ENCODE results near the gene CUEDC1. TPM values are rescaled to one million over a fixed set of nuclear protein-coding genes. Genes with fewer than 3 reads are reported as not detected.
"Not testable (repeated sequence)": the region's sequence is repeated elsewhere in the genome, so short reads cannot be mapped to it uniquely, and the experiment has no call there.

CUEDC1 gene
- total RNA-seq, 1 experiment from 2014 or later, result 12.2 TPM

DNA sequence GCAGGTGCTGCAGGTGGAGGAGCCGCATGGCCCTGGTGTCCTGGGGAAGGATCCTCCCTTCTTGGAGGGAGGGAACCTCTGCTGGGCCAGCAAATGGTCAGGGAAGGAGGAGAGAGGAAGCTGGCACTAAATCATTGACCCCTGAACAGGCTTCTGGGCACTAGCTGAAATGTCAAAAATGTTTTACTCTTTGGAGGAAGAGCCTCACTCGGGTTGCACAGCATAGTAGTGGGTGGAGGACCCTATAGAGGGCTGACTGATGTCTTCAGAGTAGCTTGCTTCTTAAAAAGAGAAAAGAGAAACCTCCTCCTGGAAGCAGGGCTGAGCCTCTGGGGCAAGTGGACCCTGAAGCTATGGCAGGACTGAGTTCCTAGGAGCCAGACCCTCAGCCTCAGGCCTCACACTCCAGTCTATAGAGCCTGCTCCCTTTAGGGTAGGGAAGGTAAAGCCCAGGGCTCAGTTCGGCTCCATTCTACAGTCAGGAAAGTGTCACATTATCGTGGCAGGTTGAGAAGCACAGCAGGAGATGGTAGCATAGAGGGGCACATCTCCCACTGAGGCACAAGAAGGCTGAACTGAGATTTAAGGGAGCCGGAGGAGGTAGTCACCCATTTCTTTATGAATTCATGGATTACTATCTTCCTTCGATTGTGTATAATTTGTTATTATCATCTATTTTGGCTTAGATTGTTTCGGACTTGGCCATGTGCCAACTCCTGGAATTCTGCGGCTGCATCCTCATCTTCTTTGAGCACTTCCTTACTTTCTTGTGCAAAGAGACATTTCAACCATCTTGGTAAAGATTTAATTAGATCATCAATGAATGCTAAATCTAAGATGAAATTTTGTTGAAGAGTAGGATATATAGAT is 7.3 kb upstream of the CUEDC1 start:
- DNase-seq (ENCODE audit: extremely low read depth, low read depth), result no peak

GRCh38 chr17:57959929-57960328 is 4.7 kb upstream of the CUEDC1 start:
- no peak for DNase-seq (ENCODE audit: extremely low read depth, low read depth)

GRCh38 chr17:57958391-57958790 is 3.2 kb upstream of the CUEDC1 start:
- not testable (repeated sequence) for DNase-seq (ENCODE audit: extremely low read depth, low read depth)

GRCh38 chr17:57957886-57958285 is 2.7 kb upstream of the CUEDC1 start:
- no peak for DNase-seq (ENCODE audit: extremely low read depth, low read depth)

DNA sequence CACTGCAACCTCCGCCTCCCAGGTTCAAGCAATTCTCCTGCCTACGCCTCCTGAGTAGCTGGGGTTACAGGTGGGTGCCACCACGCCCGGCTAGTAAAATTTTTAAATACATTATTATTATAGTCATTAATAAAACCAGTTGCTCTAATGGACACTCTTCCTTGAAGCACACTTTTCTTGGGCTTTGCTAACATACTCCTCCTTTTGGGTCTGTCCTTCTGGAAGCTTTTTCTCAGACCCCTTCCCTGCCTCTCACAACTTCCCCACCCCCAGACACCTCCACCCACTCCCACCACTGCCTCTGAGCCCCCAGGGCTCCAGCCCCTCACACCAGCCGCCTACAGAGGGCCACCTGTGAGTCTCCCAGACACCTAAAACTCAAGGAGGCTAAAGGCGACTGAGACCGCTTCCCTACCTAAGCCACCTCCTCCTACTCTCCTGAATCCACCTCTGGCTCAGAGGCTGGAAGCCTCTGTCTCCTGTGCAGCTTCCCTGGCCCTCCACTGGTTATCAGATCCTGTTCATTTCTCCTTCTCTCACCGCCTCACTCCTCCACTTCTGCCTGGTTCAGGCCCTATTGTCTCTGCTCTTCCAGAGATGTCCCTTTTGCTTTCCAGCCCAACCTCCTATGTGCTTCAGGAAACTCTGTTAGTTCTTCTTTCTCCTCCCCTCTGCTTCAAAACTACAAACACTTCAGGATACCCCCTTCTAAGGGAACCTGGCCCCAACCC is 2.1 kb upstream of the CUEDC1 start:
- DNase-seq (ENCODE audit: extremely low read depth, low read depth), result no peak

GRCh38 chr17:57956291-57957119 is 1.3 kb upstream of the CUEDC1 start:
- no peak for DNase-seq (ENCODE audit: extremely low read depth, low read depth)

DNA sequence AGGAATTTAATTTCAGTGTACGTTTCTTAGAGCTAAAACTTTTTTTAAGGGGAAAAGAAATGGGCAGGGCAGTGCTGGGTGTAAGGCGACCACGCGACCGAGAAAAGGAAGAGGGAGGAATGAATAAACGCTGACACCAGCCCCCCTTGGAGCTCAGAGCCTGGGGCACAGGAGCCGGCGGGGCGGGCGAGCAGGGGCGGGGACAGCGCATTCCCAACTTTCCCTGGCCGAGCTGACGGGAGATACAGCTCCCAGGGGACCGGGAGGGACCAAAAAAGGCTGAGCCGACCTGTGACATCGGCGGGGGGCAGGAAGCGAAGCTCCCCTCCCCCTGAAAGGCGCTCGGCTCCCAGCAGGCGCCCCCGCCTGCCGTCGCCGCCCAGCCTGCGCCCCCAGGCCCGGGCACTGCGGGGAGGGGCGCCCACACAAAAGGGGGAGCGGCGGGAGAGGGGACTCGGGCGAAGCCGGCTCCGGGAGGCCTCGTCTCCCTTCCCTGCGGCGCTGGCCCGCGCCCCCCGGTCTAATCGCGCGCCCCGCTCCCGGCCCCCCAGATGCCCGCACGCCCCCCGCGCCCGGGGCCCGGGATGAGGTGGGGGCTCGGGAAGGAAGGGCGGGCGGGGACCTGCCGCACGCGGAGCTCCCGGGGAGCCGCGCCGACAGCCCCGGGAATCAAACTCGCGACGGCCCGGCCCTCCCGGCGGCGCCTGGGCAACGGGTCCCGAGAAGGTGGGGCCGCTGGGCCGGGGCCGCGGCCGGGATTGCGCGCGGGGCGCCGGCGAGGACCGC is 622 bp downstream of the CUEDC1 start:
- peak; percentile 74 for DNase-seq (ENCODE audit: extremely low read depth, low read depth)

DNA sequence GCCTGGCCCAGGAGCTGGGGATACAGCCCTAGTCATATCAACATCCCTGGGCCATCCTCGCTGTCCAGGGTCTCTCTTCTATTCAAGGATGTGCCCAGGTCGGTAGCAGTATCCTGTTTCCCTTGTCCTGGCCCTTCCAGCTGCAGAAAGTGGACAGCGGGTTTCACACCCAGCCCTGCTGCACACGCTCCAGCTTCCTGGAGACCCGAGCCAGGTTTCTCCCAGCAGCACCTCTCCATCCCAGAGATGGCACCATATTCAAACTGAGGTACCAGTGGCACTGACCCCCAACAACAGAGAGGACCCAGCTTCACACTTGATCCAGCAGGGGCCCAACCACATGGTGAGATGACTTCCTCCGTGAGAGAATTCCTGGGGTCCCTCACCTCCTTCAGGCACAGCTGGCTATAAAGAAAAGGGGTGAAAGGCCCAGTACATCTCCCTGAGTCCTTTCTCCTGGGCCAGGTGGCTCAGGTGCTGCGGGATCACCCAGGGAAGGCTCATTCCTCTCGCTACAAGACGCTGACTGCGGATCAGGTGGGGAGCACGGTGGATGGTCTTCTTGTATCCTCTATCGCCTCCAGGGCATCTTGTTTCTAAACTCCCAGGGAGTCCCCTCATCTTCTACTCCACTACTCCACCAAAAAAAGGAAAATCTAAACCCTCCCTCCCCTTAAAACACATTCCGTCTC is 1.4 kb downstream of the CUEDC1 start:
- no peak for DNase-seq (ENCODE audit: extremely low read depth, low read depth)

GRCh38 chr17:57953219-57953618 is 2.0 kb downstream of the CUEDC1 start:
- DNase-seq (ENCODE audit: extremely low read depth, low read depth), result no peak

DNA sequence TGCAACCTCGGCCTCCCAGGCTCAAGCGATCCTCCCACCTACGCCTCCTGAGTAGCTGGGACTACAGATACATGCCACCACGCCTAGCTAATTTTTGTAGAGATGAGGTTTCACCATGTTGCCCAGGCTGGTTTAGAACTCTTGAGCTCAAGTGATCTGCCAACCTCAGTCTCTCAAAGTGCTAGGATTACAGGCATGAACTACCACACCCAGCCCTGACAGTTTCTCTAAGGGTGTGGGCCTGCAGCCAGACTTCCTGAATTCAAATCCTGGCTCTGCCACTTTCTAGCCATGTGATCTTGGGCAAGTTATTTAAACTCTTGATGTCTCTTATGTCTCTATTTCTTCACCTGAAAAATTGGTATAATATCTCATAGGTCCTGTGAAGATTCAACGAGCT is 5.6 kb downstream of the CUEDC1 start:
- no peak for DNase-seq (ENCODE audit: extremely low read depth, low read depth)

DNA sequence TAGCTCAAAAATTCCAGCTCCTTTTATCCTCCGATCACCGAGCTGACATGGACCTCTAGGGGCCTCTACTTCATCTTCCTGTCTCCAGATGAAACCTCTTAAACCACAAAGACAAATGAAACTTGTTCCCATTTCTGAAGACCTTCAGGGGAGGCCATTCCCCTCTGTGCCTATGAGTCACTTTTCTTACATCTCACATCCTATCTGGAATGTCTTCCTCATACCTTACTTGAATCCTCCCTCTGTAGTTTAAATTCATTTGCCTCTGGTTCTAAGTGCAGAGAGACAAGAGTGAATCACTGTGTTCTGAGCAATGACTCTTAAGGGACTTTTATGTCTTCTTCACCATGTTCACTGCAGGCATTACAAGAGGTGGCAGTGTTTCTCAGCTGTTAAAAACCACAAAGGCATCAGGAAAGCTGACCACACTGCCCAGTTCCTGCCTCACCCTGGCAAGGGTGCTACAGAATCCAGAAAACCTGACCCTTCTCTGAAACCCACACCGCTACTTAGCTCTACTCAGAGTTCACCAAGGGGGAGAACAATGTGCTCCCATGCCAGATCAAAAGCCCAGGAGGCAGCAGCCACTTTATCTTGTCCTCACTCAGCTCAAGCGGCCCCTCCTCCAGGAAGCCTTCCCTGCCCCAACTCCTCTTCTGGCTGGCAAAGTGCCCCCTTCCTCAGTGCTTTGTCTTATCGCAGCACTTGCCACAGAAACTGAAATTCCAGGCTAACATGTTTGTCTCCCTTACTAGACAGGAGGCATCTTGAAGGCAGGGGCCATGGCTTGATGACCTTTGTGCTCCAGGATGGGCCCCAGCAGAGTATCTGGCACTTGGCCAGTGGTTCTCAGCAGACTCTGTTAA is 6.4 kb downstream of the CUEDC1 start:
- peak; percentile 53 for DNase-seq (ENCODE audit: extremely low read depth, low read depth)

GRCh38 chr17:57948169-57948554 is 7.0 kb downstream of the CUEDC1 start:
- DNase-seq (ENCODE audit: extremely low read depth, low read depth), result no peak

- DNase-seq (ENCODE audit: extremely low read depth, low read depth), result no peak
These were observed 7.8 kb downstream of the CUEDC1 start for GRCh38 chr17:57947369-57947768.

GRCh38 chr17:57946798-57947358 is 8.3 kb downstream of the CUEDC1 start:
- no peak for DNase-seq (ENCODE audit: extremely low read depth, low read depth)

GRCh38 chr17:57945996-57946797 is 9.0 kb downstream of the CUEDC1 start:
- no peak for DNase-seq (ENCODE audit: extremely low read depth, low read depth)

DNA sequence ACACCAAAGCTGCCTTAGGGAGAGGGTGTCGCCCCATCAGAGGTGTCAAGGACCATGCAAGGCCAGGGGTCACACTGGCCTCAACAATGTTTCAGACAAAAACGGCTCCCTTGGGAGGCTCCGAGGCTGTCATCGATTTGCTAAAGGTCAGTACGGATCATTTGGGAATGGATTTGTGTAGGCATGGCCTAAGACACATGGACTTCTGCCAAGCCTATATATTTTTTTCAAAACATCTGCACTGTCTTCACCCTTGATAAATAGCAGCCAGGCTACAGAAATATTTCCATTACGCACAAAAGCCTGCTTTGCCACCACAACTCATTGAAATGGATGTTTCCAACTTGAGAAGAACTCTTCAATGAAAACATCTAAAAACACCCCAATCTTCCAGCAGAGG is 10.3 kb downstream of the CUEDC1 start:
- no peak for DNase-seq (ENCODE audit: extremely low read depth, low read depth)

DNA sequence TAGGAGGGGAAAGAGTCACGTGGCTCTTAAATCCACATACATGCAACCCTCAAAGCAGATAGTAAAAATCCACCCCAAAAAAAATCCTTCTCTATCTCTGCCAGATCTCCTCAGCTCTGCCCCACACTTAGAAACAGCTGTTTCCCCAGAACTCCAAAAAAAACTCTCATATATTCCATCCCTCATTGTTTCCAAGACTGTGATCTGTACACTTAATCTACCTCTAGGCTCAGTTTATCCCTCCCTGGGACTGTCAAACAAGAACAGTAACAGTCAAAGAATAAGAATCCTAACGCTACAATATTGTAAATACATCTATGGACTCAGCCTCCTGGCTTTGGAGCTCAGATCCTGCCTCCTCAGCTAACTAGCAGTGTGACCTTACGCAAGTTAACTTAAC is 11.6 kb downstream of the CUEDC1 start:
- DNase-seq (ENCODE audit: extremely low read depth, low read depth), result no peak

GRCh38 chr17:57943140-57943539 is 12.1 kb downstream of the CUEDC1 start:
- DNase-seq (ENCODE audit: extremely low read depth, low read depth), result no peak

Data from NCI-H460 (cell line).